K562 (cell line): ENCODE data around the gene LTBP1. TPM values are rescaled to one million over a fixed set of nuclear protein-coding genes. Genes with fewer than 3 reads are reported as not detected.

Experiments
- ATAC-seq: fragments of 200-7000 bp; cut with Tn5 transposase; 3 replicates; pipeline ENCODE4 v1.9.1; 2020; ENCODE audit warnings: moderate library complexity
- BruUV-seq: library from RNA; stranded (reverse); fragments of 400-500 nt; replicated peaks from 2 replicates; lab custom pipeline; 2021; lab: Mats Ljungman, UMichigan
- CTCF ChIA-PET: fragments of 300-600 bp; formaldehyde crosslinking; extraction: SDS; loops from one replicate; lab custom pipeline; 2021; ENCODE audit warnings: low intra/inter-chr PET ratio; lab: Yijun Ruan, JAX
- POLR2A ChIA-PET: fragments of 300-600, 350-650 bp; sonication (Branson Sonifier 250); formaldehyde crosslinking; extraction: SDS; loops from one replicate; lab custom pipeline; 2021; ENCODE audit warnings: antibody characterized with exemption, inconsistent platforms; lab: Yijun Ruan, JAX
- DNase-seq, 4 experiments: peaks; one replicate each; pipeline versions ENCODE4 v3.0.0 to v3.0.0-alpha.2; 2011 to 2018; ENCODE audit warnings: low spot score in 3 of 4, mixed read lengths in 3 of 4; ENCODE audit errors: extremely low read depth in 1 of 4
- FAIRE-seq: peaks from 2 replicates; lab custom pipeline; 2011; peaks lifted over from hg19 to GRCh38; lab: Jason Lieb, UNC
- H2AFZ ChIP-seq: 2 replicates; pipeline ENCODE4 v1.6.0; 2011; ENCODE audit warnings: low read depth, low read length, control low read depth, inconsistent platforms
- H3K27ac ChIP-seq: fragments of 200-600 bp; 3 replicates; pipeline ENCODE4 v1.8.0; 2011; ENCODE audit warnings: low read depth, mild to moderate bottlenecking, control low read depth, inconsistent platforms, low read length, moderate library complexity, mixed read lengths; ENCODE audit errors: extremely low read depth
- H3K27me3 ChIP-seq, 2 experiments: fragments of 300-600 bp in 1 of 2; 2 replicates in 1 of 2; 3 replicates in 1 of 2; pipeline versions ENCODE4 v1.6.0 to v1.8.0; 2011; ENCODE audit warnings: inconsistent platforms in 2 of 2, low read length in 2 of 2, mild to moderate bottlenecking in 1 of 2, mixed read lengths in 1 of 2, moderate library complexity in 1 of 2; ENCODE audit not compliant: control insufficient read depth in 2 of 2, insufficient read depth in 2 of 2
- H3K36me3 ChIP-seq: fragments of 300-600 bp; 3 replicates; pipeline ENCODE4 v1.8.0; 2011; ENCODE audit warnings: mild to moderate bottlenecking, low read length, inconsistent platforms; ENCODE audit not compliant: control insufficient read depth, insufficient read depth
- H3K4me1 ChIP-seq, 2 experiments: fragments of 200-600 bp in 1 of 2; replicated peaks in 1 of 2; 2 replicates in 1 of 2; 3 replicates in 1 of 2; pipeline versions ENCODE4 v1.5.1 to v1.8.0; 2011; ENCODE audit warnings: inconsistent platforms in 2 of 2, low read length in 2 of 2, mild to moderate bottlenecking in 1 of 2, mixed read lengths in 1 of 2, moderate library complexity in 1 of 2; ENCODE audit not compliant: control insufficient read depth in 2 of 2, insufficient read depth in 2 of 2
- H3K4me2 ChIP-seq: 2 replicates; pipeline ENCODE4 v1.6.1; 2011; ENCODE audit warnings: low read length, control low read depth, inconsistent platforms, mixed read lengths; ENCODE audit not compliant: insufficient read depth
- H3K4me3 ChIP-seq: fragments of 200-600 bp; sonication (generic), shearing (Covaris generic); 2 replicates; pipeline ENCODE4 v1.5.1; 2016; ENCODE audit warnings: control low read depth, inconsistent platforms
- H3K79me2 ChIP-seq: fragments of 200-600 bp; 3 replicates; pipeline ENCODE4 v1.8.0; 2011; ENCODE audit warnings: low read length, inconsistent platforms; ENCODE audit not compliant: control insufficient read depth, insufficient read depth
- H3K9ac ChIP-seq, 2 experiments: 2 replicates each; pipeline versions ENCODE4 v1.6.0 to v1.6.1; 2011; ENCODE audit warnings: low read depth in 2 of 2, low read length in 2 of 2, control low read depth in 1 of 2, inconsistent platforms in 1 of 2, mild to moderate bottlenecking in 1 of 2, mixed read lengths in 1 of 2; ENCODE audit not compliant: insufficient read depth in 1 of 2
- H3K9me1 ChIP-seq: one replicate; pipeline ENCODE4 v1.6.0; 2011; ENCODE audit warnings: inconsistent platforms, mild to moderate bottlenecking, low read length, moderate library complexity; ENCODE audit not compliant: control insufficient read depth, insufficient read depth
- H3K9me3 ChIP-seq: replicated peaks from 2 replicates; pipeline ENCODE4 v1.5.1; 2011; ENCODE audit warnings: low read depth, low read length, inconsistent platforms; ENCODE audit not compliant: control insufficient read depth, insufficient read depth
- H4K20me1 ChIP-seq: replicated peaks from 2 replicates; pipeline ENCODE4 v1.6.1; 2011; ENCODE audit warnings: low read length, inconsistent platforms, mixed read lengths; ENCODE audit not compliant: control insufficient read depth, insufficient read depth
- BCOR ChIP-seq: fragments of 450-650 bp; IDR thresholded peaks from 2 replicates; pipeline ENCODE4 v1.6.1; 2016
- FOSL1 ChIP-seq: fragments of 200-800 bp; sonication (Bioruptor generic); conservative IDR thresholded peaks from 2 replicates; pipeline ENCODE4 v1.6.1; 2016; ENCODE audit warnings: missing genetic modification characterization, missing compliant biosample characterization
- JUND ChIP-seq, 2 experiments: IDR thresholded peaks; 2 replicates in 1 of 2; 3 replicates in 1 of 2; pipeline ENCODE4 v1.6.1; 2011; ENCODE audit warnings: borderline replicate concordance in 2 of 2, low read depth in 2 of 2, low read length in 2 of 2, improper control_type of control experiment in 1 of 2, missing biosample characterization in 1 of 2, missing genetic modification characterization in 1 of 2, missing genetic modification reagents in 1 of 2
- KLF13 ChIP-seq: fragments of 450-650 bp; IDR thresholded peaks from 2 replicates; pipeline ENCODE4 v1.6.1; 2016; ENCODE audit warnings: missing genetic modification characterization, low read depth, mild to moderate bottlenecking, missing compliant biosample characterization, moderate library complexity, borderline replicate concordance
- L3MBTL2 ChIP-seq: fragments of 450-650 bp; IDR thresholded peaks from 2 replicates; pipeline ENCODE4 v1.6.1; 2016; ENCODE audit warnings: mild to moderate bottlenecking, moderate library complexity
- POLR2AphosphoS5 ChIP-seq: IDR thresholded peaks from 2 replicates; pipeline ENCODE4 v1.6.1; 2011; ENCODE audit warnings: mild to moderate bottlenecking, low read depth, low read length, moderate library complexity; ENCODE audit not compliant: control insufficient read depth, insufficient read depth
- SAFB ChIP-seq: fragments of 200-400 bp; formaldehyde crosslinking; IDR thresholded peaks from 2 replicates; pipeline ENCODE4 v1.6.1; 2017; ENCODE audit warnings: low read depth, low read length, borderline replicate concordance
- TCF7 ChIP-seq: sonication (generic); IDR thresholded peaks from 2 replicates; pipeline ENCODE4 v1.6.1; 2016; ENCODE audit warnings: antibody characterized with exemption, borderline replicate concordance
- ZEB2 ChIP-seq: fragments of 450-650 bp; IDR thresholded peaks from 2 replicates; pipeline ENCODE4 v1.6.1; 2016
- ZNF174 ChIP-seq: fragments of 250-450 bp; sonication (Bioruptor Pico); IDR thresholded peaks from 2 replicates; pipeline ENCODE4 v1.4.0; 2020; ENCODE audit warnings: mild to moderate bottlenecking
- ZNF584 ChIP-seq: fragments of 200-800 bp; sonication (Bioruptor generic); IDR thresholded peaks from 2 replicates; pipeline ENCODE4 v1.6.1; 2016; ENCODE audit warnings: low read depth, mild to moderate bottlenecking, missing genetic modification characterization, missing compliant biosample characterization
- ZNF740 ChIP-seq, 3 experiments: fragments of 200-800 bp in 1 of 3; sonication (Bioruptor generic) in 1 of 3; sonication (generic) in 1 of 3; formaldehyde crosslinking in 1 of 3; IDR thresholded peaks; 2 replicates each; pipeline versions ENCODE4 v1.6.1 to v1.8.0; 2016 to 2022; ENCODE audit warnings: mild to moderate bottlenecking in 2 of 3, missing compliant biosample characterization in 2 of 3, missing genetic modification characterization in 2 of 3, missing genetic modification reagents in 1 of 3
- WGBS: fragments of 100-300 bp; shearing (Covaris generic); methylation state at CpG from one replicate; pipeline ENCODE4 v1.1.6; 2016; ENCODE audit warnings: low coverage, mixed read lengths; ENCODE audit not compliant: insufficient coverage; ENCODE audit errors: missing lambda C conversion rate; 5-methylcytosine and 5-hydroxymethylcytosine counted together
- in situ Hi-C: fragments of 300-500 bp; cut with MboI; formaldehyde crosslinking; loops from 4 replicates; pipeline ENCODE4 v1.15.0; 2018; ENCODE audit warnings: inconsistent platforms, mixed read lengths
- intact Hi-C: fragments of 100-400 bp; cut with micrococcal nuclease; formaldehyde crosslinking; loops from 2 replicates; pipeline ENCODE4 v1.14.2; 2022
- polyA plus RNA-seq, 8 experiments: library from polyadenylated mRNA; depleted of rRNA in 4 of 8; stranded (reverse) in 5 of 8; unstranded in 3 of 8; fragments of >200 nt; fragmentation: Nextera tagmentation in 2 of 8; fragmentation: Illumina TruSeq in 1 of 8; extraction: Ambion mirVana in 2 of 8; extraction: Trizol in 1 of 8; gene quantifications; 2 replicates each; pipeline versions ENCODE4 v1.2.1 to v1.2.3, GENCODE V29; 2011 to 2014; ENCODE audit warnings: inconsistent platforms in 1 of 8, missing spikeins in 1 of 8
- total RNA-seq, 7 experiments: library from RNA; depleted of rRNA in 6 of 7; stranded (reverse); fragments of >200 nt in 6 of 7; fragmentation: Illumina TruSeq in 2 of 7; extraction: Trizol in 2 of 7; gene quantifications; 2 replicates each; pipeline versions ENCODE4 v1.2.1 to v1.2.3, GENCODE V29; 2011 to 2021; ENCODE audit warnings: low replicate concordance in 1 of 7
- TF ChIP-seq, protein P1 (sequence below): fragments of 250-450 bp; sonication (Bioruptor Pico); IDR thresholded peaks from 2 replicates; pipeline ENCODE4 v1.5.0; 2020; ENCODE audit warnings: mild to moderate bottlenecking, borderline replicate concordance
- TF ChIP-seq, protein P2 (sequence below): fragments of 250-450 bp; sonication (Bioruptor Pico); IDR thresholded peaks from 2 replicates; pipeline ENCODE4 v1.5.0; 2022; ENCODE audit warnings: mild to moderate bottlenecking
- TF ChIP-seq, protein P3 (sequence below): fragments of 450-650 bp; IDR thresholded peaks from 2 replicates; pipeline ENCODE4 v1.6.1; 2014; ENCODE audit warnings: low read depth, mild to moderate bottlenecking, moderate library complexity, borderline replicate concordance

Gene LTBP1
- total and polyA plus RNA-seq, 9 of the 15 experiments (the other 6 are each of a cell fraction or from before 2014, with no cell fraction given): 3.6 to 16.4 (median 8.5) TPM

GRCh38 chr2:33136056-33136455 is 189.3 kb downstream of the LTBP1 start:
- no peaks in the 10 kb centered on the region; a peak in 1 of 5 replicates for H3K27me3 ChIP-seq
- CTCF ChIA-PET: no interaction called here
- no peak overlapping the region for H2AFZ ChIP-seq
- WGBS: 38% methylated on average over 4 of the region's 4 CpGs
- DNase-seq (no peak), FAIRE-seq (no peak), ATAC-seq (no peak)
- no peaks in the 10 kb centered on the region for H4K20me1 ChIP-seq
- H3K4me3 ChIP-seq: no peak overlapping the region
- H3K9me3 ChIP-seq: no peaks in the 10 kb centered on the region
- in situ Hi-C loops (no loop called here), intact Hi-C loops (loop anchor here (10.0 kb wide), 1 partner anchor 239 kb away; no protein-coding TSS in a partner anchor)
- no peak overlapping the region for H3K9ac ChIP-seq
- no peak overlapping the region for H3K27ac ChIP-seq
- H3K79me2 ChIP-seq: no peaks in the 10 kb centered on the region
- no peak overlapping the region for H3K4me2 ChIP-seq
- no peaks in the 10 kb centered on the region; the same call in 2 of the 3 replicates for H3K36me3 ChIP-seq
- H3K4me1 ChIP-seq: peaks cover 0 to 21% of the 10 kb centered on the region in 2 experiments; a peak in 4 of 5 replicates
- POLR2A ChIA-PET: interaction anchor here (0.7 kb wide), 1 partner anchor 1615 kb away, joined by 3 read pairs; no protein-coding TSS in a partner anchor
- no peaks in the 10 kb centered on the region for H3K9me1 ChIP-seq
- no TSS peak for BruUV-seq
- TF ChIP-seq ZEB2 (no peak), POLR2AphosphoS5 (no peak), BCOR (no peak), JUND (IDR thresholded peaks at IDR 0.05; ENCODE audit: borderline replicate concordance, low read depth, low read length) (no peak), JUND (tag; IDR thresholded peaks at IDR 0.05; ENCODE audit: borderline replicate concordance, low read depth, low read length) (no peak), ZNF584 (CRISPR knock-in tag) (no peak), SAFB (no peak), TCF7 (no peak), FOSL1 (tag) (no peak), ZNF740 (CRISPR knock-in tag; IDR thresholded peaks at IDR 0.05) (no peak), ZNF740 (tag; IDR thresholded peaks at IDR 0.05) (no peak), KLF13 (tag) (no peak), ZNF174 (CRISPR knock-in tag) (no peak), L3MBTL2 (no peak)
- TF ChIP-seq, protein P1, sequence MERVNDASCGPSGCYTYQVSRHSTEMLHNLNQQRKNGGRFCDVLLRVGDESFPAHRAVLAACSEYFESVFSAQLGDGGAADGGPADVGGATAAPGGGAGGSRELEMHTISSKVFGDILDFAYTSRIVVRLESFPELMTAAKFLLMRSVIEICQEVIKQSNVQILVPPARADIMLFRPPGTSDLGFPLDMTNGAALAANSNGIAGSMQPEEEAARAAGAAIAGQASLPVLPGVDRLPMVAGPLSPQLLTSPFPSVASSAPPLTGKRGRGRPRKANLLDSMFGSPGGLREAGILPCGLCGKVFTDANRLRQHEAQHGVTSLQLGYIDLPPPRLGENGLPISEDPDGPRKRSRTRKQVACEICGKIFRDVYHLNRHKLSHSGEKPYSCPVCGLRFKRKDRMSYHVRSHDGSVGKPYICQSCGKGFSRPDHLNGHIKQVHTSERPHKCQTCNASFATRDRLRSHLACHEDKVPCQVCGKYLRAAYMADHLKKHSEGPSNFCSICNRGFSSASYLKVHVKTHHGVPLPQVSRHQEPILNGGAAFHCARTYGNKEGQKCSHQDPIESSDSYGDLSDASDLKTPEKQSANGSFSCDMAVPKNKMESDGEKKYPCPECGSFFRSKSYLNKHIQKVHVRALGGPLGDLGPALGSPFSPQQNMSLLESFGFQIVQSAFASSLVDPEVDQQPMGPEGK (CRISPR knock-in tag): no peak
- TF ChIP-seq, protein P2, sequence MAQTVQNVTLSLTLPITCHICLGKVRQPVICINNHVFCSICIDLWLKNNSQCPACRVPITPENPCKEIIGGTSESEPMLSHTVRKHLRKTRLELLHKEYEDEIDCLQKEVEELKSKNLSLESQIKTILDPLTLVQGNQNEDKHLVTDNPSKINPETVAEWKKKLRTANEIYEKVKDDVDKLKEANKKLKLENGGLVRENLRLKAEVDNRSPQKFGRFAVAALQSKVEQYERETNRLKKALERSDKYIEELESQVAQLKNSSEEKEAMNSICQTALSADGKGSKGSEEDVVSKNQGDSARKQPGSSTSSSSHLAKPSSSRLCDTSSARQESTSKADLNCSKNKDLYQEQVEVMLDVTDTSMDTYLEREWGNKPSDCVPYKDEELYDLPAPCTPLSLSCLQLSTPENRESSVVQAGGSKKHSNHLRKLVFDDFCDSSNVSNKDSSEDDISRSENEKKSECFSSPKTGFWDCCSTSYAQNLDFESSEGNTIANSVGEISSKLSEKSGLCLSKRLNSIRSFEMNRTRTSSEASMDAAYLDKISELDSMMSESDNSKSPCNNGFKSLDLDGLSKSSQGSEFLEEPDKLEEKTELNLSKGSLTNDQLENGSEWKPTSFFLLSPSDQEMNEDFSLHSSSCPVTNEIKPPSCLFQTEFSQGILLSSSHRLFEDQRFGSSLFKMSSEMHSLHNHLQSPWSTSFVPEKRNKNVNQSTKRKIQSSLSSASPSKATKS: no peak
- TF ChIP-seq, protein P3, sequence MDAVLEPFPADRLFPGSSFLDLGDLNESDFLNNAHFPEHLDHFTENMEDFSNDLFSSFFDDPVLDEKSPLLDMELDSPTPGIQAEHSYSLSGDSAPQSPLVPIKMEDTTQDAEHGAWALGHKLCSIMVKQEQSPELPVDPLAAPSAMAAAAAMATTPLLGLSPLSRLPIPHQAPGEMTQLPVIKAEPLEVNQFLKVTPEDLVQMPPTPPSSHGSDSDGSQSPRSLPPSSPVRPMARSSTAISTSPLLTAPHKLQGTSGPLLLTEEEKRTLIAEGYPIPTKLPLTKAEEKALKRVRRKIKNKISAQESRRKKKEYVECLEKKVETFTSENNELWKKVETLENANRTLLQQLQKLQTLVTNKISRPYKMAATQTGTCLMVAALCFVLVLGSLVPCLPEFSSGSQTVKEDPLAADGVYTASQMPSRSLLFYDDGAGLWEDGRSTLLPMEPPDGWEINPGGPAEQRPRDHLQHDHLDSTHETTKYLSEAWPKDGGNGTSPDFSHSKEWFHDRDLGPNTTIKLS: no peak
